ENCODE data around the gene MOB3B.

DNA sequence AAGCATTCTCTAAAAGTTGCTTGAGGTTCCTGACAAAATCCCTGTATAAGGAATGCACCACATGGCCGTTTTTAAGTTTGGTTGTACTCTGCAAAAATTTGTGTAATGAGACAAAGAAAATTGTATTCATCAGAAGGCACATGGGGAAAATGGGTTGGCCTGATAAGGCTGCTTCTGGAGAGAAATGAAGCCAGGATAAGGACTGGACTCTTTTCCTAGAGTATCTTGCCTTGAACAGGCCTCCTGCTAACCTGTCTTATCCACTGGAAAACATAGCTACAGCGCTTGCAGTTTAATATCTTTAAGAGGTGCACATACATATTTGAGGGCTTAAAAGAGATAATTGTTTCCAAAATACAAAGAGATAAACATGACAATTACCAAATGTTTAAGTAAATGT is 46.9 kb downstream of the MOB3B start:
- TF ChIP-seq, protein P1, sequence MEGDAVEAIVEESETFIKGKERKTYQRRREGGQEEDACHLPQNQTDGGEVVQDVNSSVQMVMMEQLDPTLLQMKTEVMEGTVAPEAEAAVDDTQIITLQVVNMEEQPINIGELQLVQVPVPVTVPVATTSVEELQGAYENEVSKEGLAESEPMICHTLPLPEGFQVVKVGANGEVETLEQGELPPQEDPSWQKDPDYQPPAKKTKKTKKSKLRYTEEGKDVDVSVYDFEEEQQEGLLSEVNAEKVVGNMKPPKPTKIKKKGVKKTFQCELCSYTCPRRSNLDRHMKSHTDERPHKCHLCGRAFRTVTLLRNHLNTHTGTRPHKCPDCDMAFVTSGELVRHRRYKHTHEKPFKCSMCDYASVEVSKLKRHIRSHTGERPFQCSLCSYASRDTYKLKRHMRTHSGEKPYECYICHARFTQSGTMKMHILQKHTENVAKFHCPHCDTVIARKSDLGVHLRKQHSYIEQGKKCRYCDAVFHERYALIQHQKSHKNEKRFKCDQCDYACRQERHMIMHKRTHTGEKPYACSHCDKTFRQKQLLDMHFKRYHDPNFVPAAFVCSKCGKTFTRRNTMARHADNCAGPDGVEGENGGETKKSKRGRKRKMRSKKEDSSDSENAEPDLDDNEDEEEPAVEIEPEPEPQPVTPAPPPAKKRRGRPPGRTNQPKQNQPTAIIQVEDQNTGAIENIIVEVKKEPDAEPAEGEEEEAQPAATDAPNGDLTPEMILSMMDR (IDR thresholded peaks at IDR 0.05): no peak
- TF ChIP-seq POLR2AphosphoS5 (IDR thresholded peaks at IDR 0.05; ENCODE audit: low read depth, low read length): no peak
- TF ChIP-seq, protein P2, sequence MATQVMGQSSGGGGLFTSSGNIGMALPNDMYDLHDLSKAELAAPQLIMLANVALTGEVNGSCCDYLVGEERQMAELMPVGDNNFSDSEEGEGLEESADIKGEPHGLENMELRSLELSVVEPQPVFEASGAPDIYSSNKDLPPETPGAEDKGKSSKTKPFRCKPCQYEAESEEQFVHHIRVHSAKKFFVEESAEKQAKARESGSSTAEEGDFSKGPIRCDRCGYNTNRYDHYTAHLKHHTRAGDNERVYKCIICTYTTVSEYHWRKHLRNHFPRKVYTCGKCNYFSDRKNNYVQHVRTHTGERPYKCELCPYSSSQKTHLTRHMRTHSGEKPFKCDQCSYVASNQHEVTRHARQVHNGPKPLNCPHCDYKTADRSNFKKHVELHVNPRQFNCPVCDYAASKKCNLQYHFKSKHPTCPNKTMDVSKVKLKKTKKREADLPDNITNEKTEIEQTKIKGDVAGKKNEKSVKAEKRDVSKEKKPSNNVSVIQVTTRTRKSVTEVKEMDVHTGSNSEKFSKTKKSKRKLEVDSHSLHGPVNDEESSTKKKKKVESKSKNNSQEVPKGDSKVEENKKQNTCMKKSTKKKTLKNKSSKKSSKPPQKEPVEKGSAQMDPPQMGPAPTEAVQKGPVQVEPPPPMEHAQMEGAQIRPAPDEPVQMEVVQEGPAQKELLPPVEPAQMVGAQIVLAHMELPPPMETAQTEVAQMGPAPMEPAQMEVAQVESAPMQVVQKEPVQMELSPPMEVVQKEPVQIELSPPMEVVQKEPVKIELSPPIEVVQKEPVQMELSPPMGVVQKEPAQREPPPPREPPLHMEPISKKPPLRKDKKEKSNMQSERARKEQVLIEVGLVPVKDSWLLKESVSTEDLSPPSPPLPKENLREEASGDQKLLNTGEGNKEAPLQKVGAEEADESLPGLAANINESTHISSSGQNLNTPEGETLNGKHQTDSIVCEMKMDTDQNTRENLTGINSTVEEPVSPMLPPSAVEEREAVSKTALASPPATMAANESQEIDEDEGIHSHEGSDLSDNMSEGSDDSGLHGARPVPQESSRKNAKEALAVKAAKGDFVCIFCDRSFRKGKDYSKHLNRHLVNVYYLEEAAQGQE (IDR thresholded peaks at IDR 0.05; ENCODE audit: insufficient read depth in 1 of 2, low read depth in 2 of 2, low read length in 1 of 2): no peak

All from Panc1 (cell line).